Measurements from ENCODE around the gene RPGRIP1L.

GRCh38 chr16:53597776-53598175 lies 105.9 kb downstream of the RPGRIP1L start:
- TF ChIP-seq CTCF (conservative IDR thresholded peaks at IDR 0.05 in 1 of 2, IDR thresholded peaks at IDR 0.05 in 1 of 2; ENCODE audit: low read depth in 1 of 2, low read length in 2 of 2) = no peak
- TF ChIP-seq EZH2 (IDR thresholded peaks at IDR 0.05; ENCODE audit: low read length, missing control alignments) = no peak

Data from fibroblast of lung (primary cell).